Smooth muscle cell (in vitro differentiated cells): ENCODE measurements around the gene GNG12. TPM values are rescaled to one million over a fixed set of nuclear protein-coding genes. Genes with fewer than 3 reads are reported as not detected.

ENCODE experiments used
- DNase-seq: peaks from one replicate; lab custom pipeline; 2025; ENCODE audit not compliant: unreplicated experiment; lab: John Stamatoyannopoulos, UW
- H2AFZ ChIP-seq: fragments of 200-600 bp; sonication (generic); 2 replicates; pipeline ENCODE4 v1.6.0; 2016; ENCODE audit warnings: antibody characterized with exemption, low read depth, mild to moderate bottlenecking
- H3F3A ChIP-seq: fragments of 200-600 bp; sonication (generic); 2 replicates; pipeline ENCODE4 v1.6.0; 2017; ENCODE audit warnings: antibody characterized with exemption, low read depth
- H3K27ac ChIP-seq: fragments of 200-600 bp; sonication (generic); 2 replicates; pipeline ENCODE4 v1.5.1; 2016; ENCODE audit warnings: low read depth, mild to moderate bottlenecking
- H3K27me3 ChIP-seq: fragments of 200-600 bp; sonication (generic); 2 replicates; pipeline ENCODE4 v1.6.1; 2016; ENCODE audit warnings: low read depth, mild to moderate bottlenecking
- H3K36me3 ChIP-seq: fragments of 200-600 bp; sonication (generic); 2 replicates; pipeline ENCODE4 v1.5.1; 2016; ENCODE audit warnings: low read depth
- H3K4me1 ChIP-seq: fragments of 200-600 bp; sonication (generic); 2 replicates; pipeline ENCODE4 v1.5.1; 2016; ENCODE audit warnings: low read depth
- H3K4me2 ChIP-seq: fragments of 200-600 bp; sonication (generic); 2 replicates; pipeline ENCODE4 v1.6.0; 2016; ENCODE audit warnings: mild to moderate bottlenecking
- H3K4me3 ChIP-seq: fragments of 200-600 bp; sonication (generic); 2 replicates; pipeline ENCODE4 v1.5.1; 2016; ENCODE audit warnings: mild to moderate bottlenecking
- H3K79me2 ChIP-seq: fragments of 200-600 bp; sonication (generic); 2 replicates; pipeline ENCODE4 v1.6.0; 2016; ENCODE audit warnings: low read depth, mild to moderate bottlenecking
- H3K9ac ChIP-seq: fragments of 200-600 bp; sonication (generic); 2 replicates; pipeline ENCODE4 v1.6.0; 2016; ENCODE audit warnings: low read depth
- H3K9me3 ChIP-seq: fragments of 200-600 bp; sonication (generic); replicated peaks from 2 replicates; pipeline ENCODE4 v1.5.1; 2016; ENCODE audit warnings: low read depth
- H4K20me1 ChIP-seq: fragments of 200-600 bp; sonication (generic); 2 replicates; pipeline ENCODE4 v1.6.0; 2016; ENCODE audit warnings: low read depth
- CTCF ChIP-seq: fragments of 200-600 bp; sonication (generic); IDR thresholded peaks from 2 replicates; pipeline ENCODE4 v1.5.1; 2017; ENCODE audit warnings: borderline replicate concordance, mild to moderate bottlenecking, antibody characterized with exemption; ENCODE audit not compliant: insufficient read depth, poor library complexity, severe bottlenecking
- WGBS: methylation state at CpG from one replicate; pipeline ENCODE4 v1.1.7; 2016; ENCODE audit warnings: low lambda C conversion rate; 5-methylcytosine and 5-hydroxymethylcytosine counted together
- polyA plus RNA-seq: library from polyadenylated mRNA; unstranded; fragments of >200 nt; fragmentation: Nextera tagmentation; extraction: Ambion mirVana; gene quantifications from 2 replicates; pipeline ENCODE4 v1.2.1, GENCODE V29; 2016
- total RNA-seq: library from RNA; depleted of rRNA; stranded (reverse); fragments of >200 nt; gene quantifications from 2 replicates; pipeline ENCODE4 v1.2.3, GENCODE V29; 2014

GNG12 gene
- total and polyA plus RNA-seq, 2 experiments from 2014 or later, result 54.6 to 86.6 TPM

- Histone ChIP-seq H3K9me3 (no peaks in the 10 kb centered on the region), H3K4me2 (no peak overlapping the region), H3K9ac (no peak overlapping the region), H3K27ac (no peak overlapping the region), H3K4me1 (no peaks in the 10 kb centered on the region), H3F3A (no peaks in the 10 kb centered on the region), H4K20me1 (peaks cover 95% of the 10 kb centered on the region), H2AFZ (no peak overlapping the region), H3K36me3 (no peaks in the 10 kb centered on the region), H3K79me2 (peaks cover 61% of the 10 kb centered on the region), H3K4me3 (no peak overlapping the region), H3K27me3 (no peaks in the 10 kb centered on the region)
- no peak for TF ChIP-seq CTCF
- no peak for DNase-seq
- 91% methylated on average over 3 of the region's 3 CpGs for WGBS
Measured at GRCh38 chr1:67814121-67814772, 19.0 kb downstream of the GNG12 start.

GRCh38 chr1:67812226-67812625, 21.0 kb downstream of the GNG12 start:
- Histone ChIP-seq H3K79me2 (peaks cover 63% of the 10 kb centered on the region), H3K4me3 (no peak overlapping the region), H3K9me3 (no peaks in the 10 kb centered on the region), H3K27me3 (no peaks in the 10 kb centered on the region), H4K20me1 (peaks cover 89% of the 10 kb centered on the region), H3K9ac (no peak overlapping the region), H3K27ac (no peak overlapping the region), H3K4me1 (no peaks in the 10 kb centered on the region), H2AFZ (no peak overlapping the region), H3K36me3 (no peaks in the 10 kb centered on the region), H3K4me2 (no peak overlapping the region), H3F3A (no peaks in the 10 kb centered on the region)
- TF ChIP-seq CTCF, result no peak
- 81% methylated on average over 2 of the region's 2 CpGs for WGBS
- DNase-seq, result no peak

DNA sequence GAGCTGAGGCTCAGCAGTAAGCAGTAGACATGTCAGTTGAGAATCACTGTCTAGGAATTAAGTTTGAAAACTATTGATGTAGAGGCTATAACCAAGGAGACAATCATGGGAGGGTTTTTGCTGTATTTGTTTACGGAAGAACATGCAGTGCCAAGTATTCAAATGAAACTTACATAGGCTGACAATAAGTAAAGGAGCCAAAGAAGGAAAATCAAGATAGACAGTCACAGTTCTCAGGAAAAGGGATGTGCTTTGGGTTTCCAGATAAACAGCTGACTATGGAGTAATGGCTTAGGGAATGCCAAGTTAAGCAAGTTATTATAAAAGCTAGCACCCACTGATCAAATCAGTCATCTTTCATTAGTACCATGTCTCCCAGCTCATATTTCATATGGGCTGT, 21.5 kb downstream of the GNG12 start:
- DNase-seq, result no peak
- no peak overlapping the region for H3K9ac ChIP-seq
- no peaks in the 10 kb centered on the region for H3K36me3 ChIP-seq
- H3K27me3 ChIP-seq, result no peaks in the 10 kb centered on the region
- H3K9me3 ChIP-seq, result no peaks in the 10 kb centered on the region
- 100% methylated on average over 1 of the region's 1 CpG for WGBS
- H3K4me2 ChIP-seq, result no peak overlapping the region
- peaks cover 63% of the 10 kb centered on the region for H3K79me2 ChIP-seq
- no peak overlapping the region for H3K4me3 ChIP-seq
- no peak overlapping the region for H3K27ac ChIP-seq
- no peak for TF ChIP-seq CTCF
- peaks cover 87% of the 10 kb centered on the region for H4K20me1 ChIP-seq
- H2AFZ ChIP-seq, result no peak overlapping the region
- no peaks in the 10 kb centered on the region for H3K4me1 ChIP-seq
- H3F3A ChIP-seq, result no peaks in the 10 kb centered on the region

GRCh38 chr1:67809887-67810286, 23.4 kb downstream of the GNG12 start:
- H3K4me2 ChIP-seq, result no peak overlapping the region

More at GRCh38 chr1:67809887-67810286, 23.4 kb downstream of the GNG12 start:
- Histone ChIP-seq H3K9ac (no peak overlapping the region), H4K20me1 (peaks cover 88% of the 10 kb centered on the region), H2AFZ (no peak overlapping the region), H3K4me1 (no peaks in the 10 kb centered on the region), H3K27me3 (no peaks in the 10 kb centered on the region), H3F3A (no peaks in the 10 kb centered on the region), H3K36me3 (no peaks in the 10 kb centered on the region), H3K79me2 (peaks cover 75% of the 10 kb centered on the region), H3K9me3 (no peaks in the 10 kb centered on the region), H3K27ac (no peak overlapping the region), H3K4me3 (no peak overlapping the region)
- DNase-seq, result no peak
- WGBS, result 96% methylated on average over 4 of the region's 4 CpGs
- no peak for TF ChIP-seq CTCF
